ENCODE results near the gene CDK17.

- TF ChIP-seq, protein P1, sequence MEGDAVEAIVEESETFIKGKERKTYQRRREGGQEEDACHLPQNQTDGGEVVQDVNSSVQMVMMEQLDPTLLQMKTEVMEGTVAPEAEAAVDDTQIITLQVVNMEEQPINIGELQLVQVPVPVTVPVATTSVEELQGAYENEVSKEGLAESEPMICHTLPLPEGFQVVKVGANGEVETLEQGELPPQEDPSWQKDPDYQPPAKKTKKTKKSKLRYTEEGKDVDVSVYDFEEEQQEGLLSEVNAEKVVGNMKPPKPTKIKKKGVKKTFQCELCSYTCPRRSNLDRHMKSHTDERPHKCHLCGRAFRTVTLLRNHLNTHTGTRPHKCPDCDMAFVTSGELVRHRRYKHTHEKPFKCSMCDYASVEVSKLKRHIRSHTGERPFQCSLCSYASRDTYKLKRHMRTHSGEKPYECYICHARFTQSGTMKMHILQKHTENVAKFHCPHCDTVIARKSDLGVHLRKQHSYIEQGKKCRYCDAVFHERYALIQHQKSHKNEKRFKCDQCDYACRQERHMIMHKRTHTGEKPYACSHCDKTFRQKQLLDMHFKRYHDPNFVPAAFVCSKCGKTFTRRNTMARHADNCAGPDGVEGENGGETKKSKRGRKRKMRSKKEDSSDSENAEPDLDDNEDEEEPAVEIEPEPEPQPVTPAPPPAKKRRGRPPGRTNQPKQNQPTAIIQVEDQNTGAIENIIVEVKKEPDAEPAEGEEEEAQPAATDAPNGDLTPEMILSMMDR (IDR thresholded peaks at IDR 0.05), result no peak
- no peak for TF ChIP-seq POLR2AphosphoS5 (IDR thresholded peaks at IDR 0.05)
Measured at GRCh38 chr12:96416033-96416799, 16.0 kb upstream of the CDK17 start.

Data from breast epithelium (tissue), 3 donors.